K562 (cell line): ENCODE data around the gene SET. TPM values are rescaled to one million over a fixed set of nuclear protein-coding genes. Genes with fewer than 3 reads are reported as not detected.

Experiments used
- ARID2 ChIP-seq: fragments of 450-650 bp; IDR thresholded peaks from 2 replicates; pipeline ENCODE4 v1.6.1; 2017; ENCODE audit warnings: antibody characterized with exemption, mild to moderate bottlenecking
- ARID4B ChIP-seq: sonication (generic); formaldehyde crosslinking; IDR thresholded peaks from 2 replicates; pipeline ENCODE4 v1.8.0; 2022; ENCODE audit warnings: mild to moderate bottlenecking, missing genetic modification reagents
- DPF2 ChIP-seq: fragments of 450-650 bp; IDR thresholded peaks from 2 replicates; pipeline ENCODE4 v1.6.1; 2016
- ELF1 ChIP-seq: fragments of 200-800 bp; sonication (Bioruptor generic); IDR thresholded peaks from 2 replicates; pipeline ENCODE4 v1.6.1; 2016; ENCODE audit warnings: missing genetic modification characterization, missing compliant biosample characterization
- ELF4 ChIP-seq: fragments of 450-650 bp; formaldehyde crosslinking; IDR thresholded peaks from 2 replicates; pipeline ENCODE4 v1.4.0; 2022; ENCODE audit warnings: missing genetic modification characterization
- KHSRP ChIP-seq: fragments of 450-650 bp; IDR thresholded peaks from 2 replicates; pipeline ENCODE4 v1.6.1; 2017
- MED1 ChIP-seq: sonication (generic); formaldehyde crosslinking; IDR thresholded peaks from 2 replicates; pipeline ENCODE4 v1.8.1; 2023; ENCODE audit warnings: missing genetic modification reagents, borderline replicate concordance
- NFIX ChIP-seq: fragments of 250-450 bp; sonication (Bioruptor Pico); IDR thresholded peaks from 2 replicates; pipeline ENCODE4 v1.4.0; 2020; ENCODE audit warnings: low read depth, mild to moderate bottlenecking, moderate library complexity
- POLR2A ChIP-seq: fragments of 450-650 bp; conservative IDR thresholded peaks from 2 replicates; pipeline ENCODE4 v1.6.1; 2016
- POLR2G ChIP-seq: fragments of 200-400 bp; formaldehyde crosslinking; IDR thresholded peaks from 2 replicates; pipeline ENCODE4 v1.6.1; 2017; ENCODE audit warnings: low read depth, mild to moderate bottlenecking, antibody characterized with exemption, low read length, moderate library complexity
- TGIF2 ChIP-seq: sonication (generic); formaldehyde crosslinking; IDR thresholded peaks from 2 replicates; pipeline ENCODE4 v1.8.1; 2022; ENCODE audit warnings: mild to moderate bottlenecking, missing genetic modification reagents, moderate library complexity
- THRA ChIP-seq: fragments of 450-650 bp; IDR thresholded peaks from 2 replicates; pipeline ENCODE4 v1.6.1; 2017; ENCODE audit warnings: mild to moderate bottlenecking, moderate library complexity
- ZNF174 ChIP-seq: fragments of 250-450 bp; sonication (Bioruptor Pico); IDR thresholded peaks from 2 replicates; pipeline ENCODE4 v1.4.0; 2020; ENCODE audit warnings: mild to moderate bottlenecking
- ZNF253 ChIP-seq: fragments of 250-450 bp; sonication (Bioruptor Pico); conservative IDR thresholded peaks from 2 replicates; pipeline ENCODE4 v1.6.1; 2021; ENCODE audit warnings: mild to moderate bottlenecking
- ZNF324 ChIP-seq: fragments of 250-450 bp; sonication (Bioruptor Pico); IDR thresholded peaks from 2 replicates; pipeline ENCODE4 v1.4.0; 2020; ENCODE audit warnings: mild to moderate bottlenecking
- ZNF609 ChIP-seq: sonication (generic); formaldehyde crosslinking; IDR thresholded peaks from 2 replicates; pipeline ENCODE4 v1.8.1; 2023; ENCODE audit warnings: missing genetic modification reagents, mild to moderate bottlenecking, borderline replicate concordance
- polyA plus RNA-seq, 8 experiments: library from polyadenylated mRNA; depleted of rRNA in 4 of 8; stranded (reverse) in 5 of 8; unstranded in 3 of 8; fragments of >200 nt; fragmentation: Nextera tagmentation in 2 of 8; fragmentation: Illumina TruSeq in 1 of 8; extraction: Ambion mirVana in 2 of 8; extraction: Trizol in 1 of 8; gene quantifications; 2 replicates each; pipeline versions ENCODE4 v1.2.1 to v1.2.3, GENCODE V29; 2011 to 2014; ENCODE audit warnings: inconsistent platforms in 1 of 8, missing spikeins in 1 of 8
- total RNA-seq, 7 experiments: library from RNA; depleted of rRNA in 6 of 7; stranded (reverse); fragments of >200 nt in 6 of 7; fragmentation: Illumina TruSeq in 2 of 7; extraction: Trizol in 2 of 7; gene quantifications; 2 replicates each; pipeline versions ENCODE4 v1.2.1 to v1.2.3, GENCODE V29; 2011 to 2021; ENCODE audit warnings: low replicate concordance in 1 of 7
- TF ChIP-seq, protein P1 (sequence below): sonication (generic); formaldehyde crosslinking; IDR thresholded peaks from 2 replicates; pipeline ENCODE4 v1.8.1; 2022; ENCODE audit warnings: missing genetic modification reagents

The SET gene
- total and polyA plus RNA-seq, 9 of the 15 experiments (the other 6 are each of a cell fraction or from before 2014, with no cell fraction given): 404 to 1,447 (median 907) TPM

GRCh38 chr9:128696923-128697707, 8.1 kb downstream of the SET start (continued):
- TF ChIP-seq, protein P1, sequence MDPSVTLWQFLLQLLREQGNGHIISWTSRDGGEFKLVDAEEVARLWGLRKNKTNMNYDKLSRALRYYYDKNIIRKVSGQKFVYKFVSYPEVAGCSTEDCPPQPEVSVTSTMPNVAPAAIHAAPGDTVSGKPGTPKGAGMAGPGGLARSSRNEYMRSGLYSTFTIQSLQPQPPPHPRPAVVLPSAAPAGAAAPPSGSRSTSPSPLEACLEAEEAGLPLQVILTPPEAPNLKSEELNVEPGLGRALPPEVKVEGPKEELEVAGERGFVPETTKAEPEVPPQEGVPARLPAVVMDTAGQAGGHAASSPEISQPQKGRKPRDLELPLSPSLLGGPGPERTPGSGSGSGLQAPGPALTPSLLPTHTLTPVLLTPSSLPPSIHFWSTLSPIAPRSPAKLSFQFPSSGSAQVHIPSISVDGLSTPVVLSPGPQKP: no peak
- no peak for TF ChIP-seq ZNF609
- peak; percentile 73 for TF ChIP-seq POLR2A
- TF ChIP-seq ARID4B (CRISPR knock-in tag): no peak
- no peak for TF ChIP-seq THRA
- TF ChIP-seq POLR2G: peak; percentile 57
- TF ChIP-seq ARID2: no peak
- TF ChIP-seq KHSRP: 0 out of 2 replicates have a peak, but pooled peaks have one; percentile 11
- TF ChIP-seq NFIX (CRISPR knock-in tag): no peak
- no peak for TF ChIP-seq ZNF253
- TF ChIP-seq DPF2: no peak
- no peak for TF ChIP-seq TGIF2 (CRISPR knock-in tag)
- TF ChIP-seq ELF1 (tag): no peak
- TF ChIP-seq ZNF324 (CRISPR knock-in tag): no peak
- peak; percentile 56; the same call in 1 of the 2 replicates for TF ChIP-seq ZNF174 (CRISPR knock-in tag)
- 0 out of 2 replicates have a peak, but pooled peaks have one; percentile 37 for TF ChIP-seq ELF4 (CRISPR knock-in tag)
- no peak for TF ChIP-seq MED1 (CRISPR knock-in tag)
